K562 (cell line): ENCODE measurements around the gene FKRP. TPM values are rescaled to one million over a fixed set of nuclear protein-coding genes. Genes with fewer than 3 reads are reported as not detected.

Experiments
- CAMTA2 ChIP-seq: fragments of 250-450 bp; sonication (Bioruptor Pico); conservative IDR thresholded peaks from 2 replicates; pipeline ENCODE4 v1.5.1; 2022
- CEBPG ChIP-seq, 3 experiments: fragments of 200-800 bp in 1 of 3; sonication (Bioruptor generic) in 1 of 3; sonication (generic) in 1 of 3; formaldehyde crosslinking in 1 of 3; IDR thresholded peaks in 2 of 3; conservative IDR thresholded peaks in 1 of 3; 2 replicates each; pipeline versions ENCODE4 v1.6.1 to v1.8.0; 2016 to 2022; ENCODE audit warnings: missing compliant biosample characterization in 2 of 3, missing genetic modification characterization in 2 of 3, mild to moderate bottlenecking in 1 of 3, missing genetic modification reagents in 1 of 3
- ESRRA ChIP-seq: fragments of 450-650 bp; IDR thresholded peaks from 2 replicates; pipeline ENCODE4 v1.6.1; 2014; ENCODE audit warnings: low read depth, mild to moderate bottlenecking, moderate library complexity, borderline replicate concordance
- MCM2 ChIP-seq: fragments of 450-650 bp; IDR thresholded peaks from 2 replicates; pipeline ENCODE4 v1.6.1; 2017; ENCODE audit warnings: low read depth, mild to moderate bottlenecking
- NFXL1 ChIP-seq: fragments of 450-650 bp; formaldehyde crosslinking; IDR thresholded peaks from 2 replicates; pipeline ENCODE4 v1.4.0; 2021; ENCODE audit warnings: mild to moderate bottlenecking
- NR0B1 ChIP-seq: fragments of 450-650 bp; IDR thresholded peaks from one replicate; pipeline ENCODE4 v1.6.1; 2018; ENCODE audit warnings: mild to moderate bottlenecking, moderate library complexity; ENCODE audit not compliant: partially characterized antibody
- TAF7 ChIP-seq: fragments of 450-650 bp; IDR thresholded peaks from 2 replicates; pipeline ENCODE4 v1.6.1; 2016; ENCODE audit warnings: missing genetic modification characterization, missing compliant biosample characterization
- ZNF586 ChIP-seq: fragments of 450-650 bp; formaldehyde crosslinking; conservative IDR thresholded peaks from 2 replicates; pipeline ENCODE4 v1.4.0; 2020; ENCODE audit warnings: mild to moderate bottlenecking, moderate library complexity
- polyA plus RNA-seq, 8 experiments: library from polyadenylated mRNA; depleted of rRNA in 4 of 8; stranded (reverse) in 5 of 8; unstranded in 3 of 8; fragments of >200 nt; fragmentation: Nextera tagmentation in 2 of 8; fragmentation: Illumina TruSeq in 1 of 8; extraction: Ambion mirVana in 2 of 8; extraction: Trizol in 1 of 8; gene quantifications; 2 replicates each; pipeline versions ENCODE4 v1.2.1 to v1.2.3, GENCODE V29; 2011 to 2014; ENCODE audit warnings: inconsistent platforms in 1 of 8, missing spikeins in 1 of 8
- total RNA-seq, 7 experiments: library from RNA; depleted of rRNA in 6 of 7; stranded (reverse); fragments of >200 nt in 6 of 7; fragmentation: Illumina TruSeq in 2 of 7; extraction: Trizol in 2 of 7; gene quantifications; 2 replicates each; pipeline versions ENCODE4 v1.2.1 to v1.2.3, GENCODE V29; 2011 to 2021; ENCODE audit warnings: low replicate concordance in 1 of 7
- TF ChIP-seq, protein P1 (sequence below): fragments of 450-650 bp; IDR thresholded peaks from 2 replicates; pipeline ENCODE4 v1.6.1; 2017; ENCODE audit warnings: antibody characterized with exemption
- TF ChIP-seq, protein P2 (sequence below): fragments of 450-650 bp; formaldehyde crosslinking; IDR thresholded peaks from 2 replicates; pipeline ENCODE4 v1.4.0; 2022; ENCODE audit warnings: missing genetic modification characterization
- TF ChIP-seq, protein P3 (sequence below): fragments of 450-650 bp; formaldehyde crosslinking; IDR thresholded peaks from 2 replicates; pipeline ENCODE4 v1.4.0; 2022; ENCODE audit warnings: missing genetic modification characterization

Gene FKRP
- total and polyA plus RNA-seq, 9 of the 15 experiments (the other 6 are each of a cell fraction or from before 2014, with no cell fraction given): 0.68 to 16.1 (median 6.5) TPM

- TF ChIP-seq, protein P1, sequence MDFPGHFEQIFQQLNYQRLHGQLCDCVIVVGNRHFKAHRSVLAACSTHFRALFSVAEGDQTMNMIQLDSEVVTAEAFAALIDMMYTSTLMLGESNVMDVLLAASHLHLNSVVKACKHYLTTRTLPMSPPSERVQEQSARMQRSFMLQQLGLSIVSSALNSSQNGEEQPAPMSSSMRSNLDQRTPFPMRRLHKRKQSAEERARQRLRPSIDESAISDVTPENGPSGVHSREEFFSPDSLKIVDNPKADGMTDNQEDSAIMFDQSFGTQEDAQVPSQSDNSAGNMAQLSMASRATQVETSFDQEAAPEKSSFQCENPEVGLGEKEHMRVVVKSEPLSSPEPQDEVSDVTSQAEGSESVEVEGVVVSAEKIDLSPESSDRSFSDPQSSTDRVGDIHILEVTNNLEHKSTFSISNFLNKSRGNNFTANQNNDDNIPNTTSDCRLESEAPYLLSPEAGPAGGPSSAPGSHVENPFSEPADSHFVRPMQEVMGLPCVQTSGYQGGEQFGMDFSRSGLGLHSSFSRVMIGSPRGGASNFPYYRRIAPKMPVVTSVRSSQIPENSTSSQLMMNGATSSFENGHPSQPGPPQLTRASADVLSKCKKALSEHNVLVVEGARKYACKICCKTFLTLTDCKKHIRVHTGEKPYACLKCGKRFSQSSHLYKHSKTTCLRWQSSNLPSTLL: no peak
- TF ChIP-seq, protein P2, sequence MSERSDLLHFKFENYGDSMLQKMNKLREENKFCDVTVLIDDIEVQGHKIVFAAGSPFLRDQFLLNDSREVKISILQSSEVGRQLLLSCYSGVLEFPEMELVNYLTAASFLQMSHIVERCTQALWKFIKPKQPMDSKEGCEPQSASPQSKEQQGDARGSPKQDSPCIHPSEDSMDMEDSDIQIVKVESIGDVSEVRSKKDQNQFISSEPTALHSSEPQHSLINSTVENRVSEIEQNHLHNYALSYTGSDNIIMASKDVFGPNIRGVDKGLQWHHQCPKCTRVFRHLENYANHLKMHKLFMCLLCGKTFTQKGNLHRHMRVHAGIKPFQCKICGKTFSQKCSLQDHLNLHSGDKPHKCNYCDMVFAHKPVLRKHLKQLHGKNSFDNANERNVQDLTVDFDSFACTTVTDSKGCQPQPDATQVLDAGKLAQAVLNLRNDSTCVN (CRISPR knock-in tag): no peak
- TF ChIP-seq ESRRA: no peak
- no peak for TF ChIP-seq ZNF586
- TF ChIP-seq NFXL1 (CRISPR knock-in tag): no peak
- TF ChIP-seq, protein P3, sequence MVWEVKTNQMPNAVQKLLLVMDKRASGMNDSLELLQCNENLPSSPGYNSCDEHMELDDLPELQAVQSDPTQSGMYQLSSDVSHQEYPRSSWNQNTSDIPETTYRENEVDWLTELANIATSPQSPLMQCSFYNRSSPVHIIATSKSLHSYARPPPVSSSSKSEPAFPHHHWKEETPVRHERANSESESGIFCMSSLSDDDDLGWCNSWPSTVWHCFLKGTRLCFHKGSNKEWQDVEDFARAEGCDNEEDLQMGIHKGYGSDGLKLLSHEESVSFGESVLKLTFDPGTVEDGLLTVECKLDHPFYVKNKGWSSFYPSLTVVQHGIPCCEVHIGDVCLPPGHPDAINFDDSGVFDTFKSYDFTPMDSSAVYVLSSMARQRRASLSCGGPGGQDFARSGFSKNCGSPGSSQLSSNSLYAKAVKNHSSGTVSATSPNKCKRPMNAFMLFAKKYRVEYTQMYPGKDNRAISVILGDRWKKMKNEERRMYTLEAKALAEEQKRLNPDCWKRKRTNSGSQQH (CRISPR knock-in tag): no peak
- TF ChIP-seq TAF7: no peak
- no peak for TF ChIP-seq CEBPG (CRISPR knock-in tag; IDR thresholded peaks at IDR 0.05)
- TF ChIP-seq CEBPG (tag; conservative IDR thresholded peaks at IDR 0.05 in 1 of 2, IDR thresholded peaks at IDR 0.05 in 1 of 2): no peak
- no peak for TF ChIP-seq CAMTA2 (CRISPR knock-in tag)
- no peak for TF ChIP-seq NR0B1
- TF ChIP-seq MCM2: no peak
Observed at GRCh38 chr19:46745521-46746280, at the start of gene FKRP (continued).
